ENCODE measurements around the gene CCDC186. TPM values are rescaled to one million over a fixed set of nuclear protein-coding genes. Genes with fewer than 3 reads are reported as not detected.

Gene CCDC186
- total RNA-seq, 1 experiment from 2014 or later, result 17.1 TPM

GRCh38 chr10:114163062-114163461 lies 10.9 kb downstream of the CCDC186 start:
- Histone ChIP-seq H3K79me2 (ENCODE audit: insufficient read depth, low read length) (peaks cover 10% of the 10 kb centered on the region; the same call in 1 of the 2 replicates), H3K27ac (ENCODE audit: low read depth, low read length) (no peak overlapping the region)

More at GRCh38 chr10:114163062-114163461, 10.9 kb downstream of the CCDC186 start:
- Histone ChIP-seq H3K4me3 (replicated peaks in 1 of 2; ENCODE audit: low read depth in 1 of 2, low read length in 2 of 2) (no peak overlapping the region), H4K20me1 (ENCODE audit: insufficient read depth) (no peaks in the 10 kb centered on the region), H3K36me3 (ENCODE audit: control insufficient read depth in 1 of 2, insufficient read depth in 2 of 2, low read length in 2 of 2) (no peaks in the 10 kb centered on the region), H3K9me3 (ENCODE audit: control insufficient read depth in 1 of 2, insufficient read depth in 1 of 2, low read depth in 1 of 2, low read length in 2 of 2) (peaks cover 0 to 2% of the 10 kb centered on the region in 2 experiments; a peak in 1 of 4 replicates), H3K27me3 (ENCODE audit: insufficient read depth, low read length) (no peaks in the 10 kb centered on the region), H3K9ac (ENCODE audit: low read length) (no peak overlapping the region), H3K4me1 (ENCODE audit: control insufficient read depth in 1 of 2, insufficient read depth in 2 of 2, low read length in 2 of 2) (peaks cover 0 to 5% of the 10 kb centered on the region in 2 experiments; a peak in 2 of 4 replicates), H3K9me2 (ENCODE audit: insufficient read depth) (no peaks in the 10 kb centered on the region), H3K4me2 (ENCODE audit: low read length) (no peak overlapping the region), H2AFZ (ENCODE audit: low read depth, low read length, poor library complexity, severe bottlenecking) (no peak overlapping the region)
- CTCF ChIA-PET, result interaction anchor here (0.8 kb wide), 1 partner anchor 296 kb away, joined by 3 read pairs; no protein-coding TSS in a partner anchor
- RAD21 ChIA-PET (ENCODE audit: low non-redundant PET in 1 of 2, low total read pairs in 2 of 2, uncharacterized antibody in 2 of 2, unreplicated experiment in 2 of 2), result no interaction called here
- intact Hi-C loops (cut with micrococcal nuclease), result no loop called here
- ATAC-seq, result no peak
- TF ChIP-seq YY1 (IDR thresholded peaks at IDR 0.05; ENCODE audit: extremely low read depth, insufficient replicate concordance, low read depth, low read length) (no peak), CTCF (IDR thresholded peaks at IDR 0.05 in 2 of 3, conservative IDR thresholded peaks at IDR 0.05 in 1 of 3; ENCODE audit: borderline replicate concordance in 1 of 3, insufficient read depth in 1 of 3, low read depth in 2 of 3, low read length in 2 of 3) (no peak), EGR1 (IDR thresholded peaks at IDR 0.05; ENCODE audit: low read depth) (no peak), ELF1 (IDR thresholded peaks at IDR 0.05; ENCODE audit: borderline replicate concordance, low read depth) (no peak; the same call in 1 of the 2 replicates), ATF3 (IDR thresholded peaks at IDR 0.05) (no peak), REST (IDR thresholded peaks at IDR 0.05; ENCODE audit: low read depth) (no peak), MAX (IDR thresholded peaks at IDR 0.05) (no peak), RAD21 (IDR thresholded peaks at IDR 0.05; ENCODE audit: low read depth) (no peak), FOSL1 (IDR thresholded peaks at IDR 0.05; ENCODE audit: low read depth) (no peak), CBX3 (IDR thresholded peaks at IDR 0.05; ENCODE audit: low read depth) (no peak), POLR2A (IDR thresholded peaks at IDR 0.05; ENCODE audit: borderline replicate concordance, extremely low read depth, insufficient read depth, insufficient read length) (no peak), ZBTB33 (IDR thresholded peaks at IDR 0.05; ENCODE audit: extremely low read depth, insufficient replicate concordance, low read length) (no peak), SRF (IDR thresholded peaks at IDR 0.05; ENCODE audit: low read depth) (no peak), SP1 (IDR thresholded peaks at IDR 0.05; ENCODE audit: low read depth) (no peak), POLR2AphosphoS5 (IDR thresholded peaks at IDR 0.05; ENCODE audit: low read depth, low read length) (no peak), TCF7L2 (IDR thresholded peaks at IDR 0.05; ENCODE audit: borderline replicate concordance, extremely low read depth, insufficient read depth, insufficient read length) (no peak), EZH2phosphoT487 (IDR thresholded peaks at IDR 0.05; ENCODE audit: borderline replicate concordance) (no peak), SIN3A (IDR thresholded peaks at IDR 0.05; ENCODE audit: low read depth) (no peak)
- no TSS peak for BruUV-seq (replicated peaks)
- POLR2A ChIA-PET, result no interaction called here
- DNase-seq (ENCODE audit: low read depth, low spot score), result no peak
